K562 (cell line): ENCODE measurements around the gene DGKE. TPM values are rescaled to one million over a fixed set of nuclear protein-coding genes. Genes with fewer than 3 reads are reported as not detected.

Experiments
- ATAC-seq: fragments of 200-7000 bp; cut with Tn5 transposase; 3 replicates; pipeline ENCODE4 v1.9.1; 2020; ENCODE audit warnings: moderate library complexity
- BruUV-seq: library from RNA; stranded (reverse); fragments of 400-500 nt; replicated peaks from 2 replicates; lab custom pipeline; 2021; lab: Mats Ljungman, UMichigan
- CTCF ChIA-PET: fragments of 300-600 bp; formaldehyde crosslinking; extraction: SDS; loops from one replicate; lab custom pipeline; 2021; ENCODE audit warnings: low intra/inter-chr PET ratio; lab: Yijun Ruan, JAX
- POLR2A ChIA-PET: fragments of 300-600, 350-650 bp; sonication (Branson Sonifier 250); formaldehyde crosslinking; extraction: SDS; loops from one replicate; lab custom pipeline; 2021; ENCODE audit warnings: antibody characterized with exemption, inconsistent platforms; lab: Yijun Ruan, JAX
- DNase-seq, 4 experiments: peaks; one replicate each; pipeline versions ENCODE4 v3.0.0 to v3.0.0-alpha.2; 2011 to 2018; ENCODE audit warnings: low spot score in 3 of 4, mixed read lengths in 3 of 4; ENCODE audit errors: extremely low read depth in 1 of 4
- FAIRE-seq: peaks from 2 replicates; lab custom pipeline; 2011; peaks lifted over from hg19 to GRCh38; lab: Jason Lieb, UNC
- H2AFZ ChIP-seq: 2 replicates; pipeline ENCODE4 v1.6.0; 2011; ENCODE audit warnings: low read depth, low read length, control low read depth, inconsistent platforms
- H3K27ac ChIP-seq: fragments of 200-600 bp; 3 replicates; pipeline ENCODE4 v1.8.0; 2011; ENCODE audit warnings: low read depth, mild to moderate bottlenecking, control low read depth, inconsistent platforms, low read length, moderate library complexity, mixed read lengths; ENCODE audit errors: extremely low read depth
- H3K27me3 ChIP-seq, 2 experiments: fragments of 300-600 bp in 1 of 2; 2 replicates in 1 of 2; 3 replicates in 1 of 2; pipeline versions ENCODE4 v1.6.0 to v1.8.0; 2011; ENCODE audit warnings: inconsistent platforms in 2 of 2, low read length in 2 of 2, mild to moderate bottlenecking in 1 of 2, mixed read lengths in 1 of 2, moderate library complexity in 1 of 2; ENCODE audit not compliant: control insufficient read depth in 2 of 2, insufficient read depth in 2 of 2
- H3K36me3 ChIP-seq: fragments of 300-600 bp; 3 replicates; pipeline ENCODE4 v1.8.0; 2011; ENCODE audit warnings: mild to moderate bottlenecking, low read length, inconsistent platforms; ENCODE audit not compliant: control insufficient read depth, insufficient read depth
- H3K4me1 ChIP-seq, 2 experiments: fragments of 200-600 bp in 1 of 2; replicated peaks in 1 of 2; 2 replicates in 1 of 2; 3 replicates in 1 of 2; pipeline versions ENCODE4 v1.5.1 to v1.8.0; 2011; ENCODE audit warnings: inconsistent platforms in 2 of 2, low read length in 2 of 2, mild to moderate bottlenecking in 1 of 2, mixed read lengths in 1 of 2, moderate library complexity in 1 of 2; ENCODE audit not compliant: control insufficient read depth in 2 of 2, insufficient read depth in 2 of 2
- H3K4me2 ChIP-seq: 2 replicates; pipeline ENCODE4 v1.6.1; 2011; ENCODE audit warnings: low read length, control low read depth, inconsistent platforms, mixed read lengths; ENCODE audit not compliant: insufficient read depth
- H3K4me3 ChIP-seq: fragments of 200-600 bp; sonication (generic), shearing (Covaris generic); 2 replicates; pipeline ENCODE4 v1.5.1; 2016; ENCODE audit warnings: control low read depth, inconsistent platforms
- H3K79me2 ChIP-seq: fragments of 200-600 bp; 3 replicates; pipeline ENCODE4 v1.8.0; 2011; ENCODE audit warnings: low read length, inconsistent platforms; ENCODE audit not compliant: control insufficient read depth, insufficient read depth
- H3K9ac ChIP-seq, 2 experiments: 2 replicates each; pipeline versions ENCODE4 v1.6.0 to v1.6.1; 2011; ENCODE audit warnings: low read depth in 2 of 2, low read length in 2 of 2, control low read depth in 1 of 2, inconsistent platforms in 1 of 2, mild to moderate bottlenecking in 1 of 2, mixed read lengths in 1 of 2; ENCODE audit not compliant: insufficient read depth in 1 of 2
- H3K9me1 ChIP-seq: one replicate; pipeline ENCODE4 v1.6.0; 2011; ENCODE audit warnings: inconsistent platforms, mild to moderate bottlenecking, low read length, moderate library complexity; ENCODE audit not compliant: control insufficient read depth, insufficient read depth
- H3K9me3 ChIP-seq: replicated peaks from 2 replicates; pipeline ENCODE4 v1.5.1; 2011; ENCODE audit warnings: low read depth, low read length, inconsistent platforms; ENCODE audit not compliant: control insufficient read depth, insufficient read depth
- H4K20me1 ChIP-seq: replicated peaks from 2 replicates; pipeline ENCODE4 v1.6.1; 2011; ENCODE audit warnings: low read length, inconsistent platforms, mixed read lengths; ENCODE audit not compliant: control insufficient read depth, insufficient read depth
- HOMEZ ChIP-seq: fragments of 250-450 bp; sonication (Bioruptor Pico); IDR thresholded peaks from 2 replicates; pipeline ENCODE4 v1.4.0; 2020; ENCODE audit warnings: mild to moderate bottlenecking, moderate library complexity
- KLF1 ChIP-seq: fragments of 450-650 bp; IDR thresholded peaks from 2 replicates; pipeline ENCODE4 v1.6.1; 2016; ENCODE audit warnings: missing genetic modification characterization, missing compliant biosample characterization
- MITF ChIP-seq: IDR thresholded peaks from 2 replicates; pipeline ENCODE4 v1.6.1; 2014; ENCODE audit warnings: antibody characterized with exemption
- PCBP1 ChIP-seq: fragments of 200-400 bp; formaldehyde crosslinking; IDR thresholded peaks from 2 replicates; pipeline ENCODE4 v1.6.1; 2018; ENCODE audit warnings: mild to moderate bottlenecking, low read depth, low read length; ENCODE audit not compliant: poor library complexity, severe bottlenecking
- SMAD3 ChIP-seq: fragments of 450-650 bp; formaldehyde crosslinking; conservative IDR thresholded peaks from 2 replicates; pipeline ENCODE4 v1.4.0; 2020; ENCODE audit warnings: mild to moderate bottlenecking
- ZNF263 ChIP-seq: sonication (generic); formaldehyde crosslinking; IDR thresholded peaks from 2 replicates; pipeline ENCODE4 v1.8.0; 2022; ENCODE audit warnings: mild to moderate bottlenecking, missing genetic modification reagents, borderline replicate concordance
- ZNF318 ChIP-seq, 2 experiments: fragments of 450-650 bp; IDR thresholded peaks; 2 replicates each; pipeline ENCODE4 v1.6.1; 2016; ENCODE audit warnings: mild to moderate bottlenecking in 2 of 2, borderline replicate concordance in 1 of 2, low read depth in 1 of 2, moderate library complexity in 1 of 2
- ZNF551 ChIP-seq: fragments of 250-450 bp; sonication (Bioruptor Pico); IDR thresholded peaks from 2 replicates; pipeline ENCODE4 v1.5.0; 2021; ENCODE audit warnings: mild to moderate bottlenecking, moderate library complexity
- ZNF584 ChIP-seq: fragments of 200-800 bp; sonication (Bioruptor generic); IDR thresholded peaks from 2 replicates; pipeline ENCODE4 v1.6.1; 2016; ENCODE audit warnings: low read depth, mild to moderate bottlenecking, missing genetic modification characterization, missing compliant biosample characterization
- in situ Hi-C: fragments of 300-500 bp; cut with MboI; formaldehyde crosslinking; loops from 4 replicates; pipeline ENCODE4 v1.15.0; 2018; ENCODE audit warnings: inconsistent platforms, mixed read lengths
- intact Hi-C: fragments of 100-400 bp; cut with micrococcal nuclease; formaldehyde crosslinking; loops from 2 replicates; pipeline ENCODE4 v1.14.2; 2022
- polyA plus RNA-seq, 8 experiments: library from polyadenylated mRNA; depleted of rRNA in 4 of 8; stranded (reverse) in 5 of 8; unstranded in 3 of 8; fragments of >200 nt; fragmentation: Nextera tagmentation in 2 of 8; fragmentation: Illumina TruSeq in 1 of 8; extraction: Ambion mirVana in 2 of 8; extraction: Trizol in 1 of 8; gene quantifications; 2 replicates each; pipeline versions ENCODE4 v1.2.1 to v1.2.3, GENCODE V29; 2011 to 2014; ENCODE audit warnings: inconsistent platforms in 1 of 8, missing spikeins in 1 of 8
- total RNA-seq, 7 experiments: library from RNA; depleted of rRNA in 6 of 7; stranded (reverse); fragments of >200 nt in 6 of 7; fragmentation: Illumina TruSeq in 2 of 7; extraction: Trizol in 2 of 7; gene quantifications; 2 replicates each; pipeline versions ENCODE4 v1.2.1 to v1.2.3, GENCODE V29; 2011 to 2021; ENCODE audit warnings: low replicate concordance in 1 of 7

The DGKE gene
- total and polyA plus RNA-seq, 9 of the 15 experiments (the other 6 are each of a cell fraction or from before 2014, with no cell fraction given): 1.3 to 9.9 (median 5.9) TPM

GRCh38 chr17:56792267-56792666 lies 41.7 kb upstream of the DGKE start (continued):
- TF ChIP-seq ZNF318 (IDR thresholded peaks at IDR 0.05; ENCODE audit: borderline replicate concordance in 1 of 2, low read depth in 1 of 2) (no peak), ZNF263 (CRISPR knock-in tag) (no peak)

GRCh38 chr17:56793531-56793930 lies 40.4 kb upstream of the DGKE start:
- Histone ChIP-seq H3K4me2 (no peak overlapping the region), H3K4me3 (no peak overlapping the region), H2AFZ (no peak overlapping the region), H3K27me3 (peaks cover 0 to 16% of the 10 kb centered on the region in 2 experiments; a peak in 3 of 5 replicates), H4K20me1 (no peaks in the 10 kb centered on the region), H3K4me1 (no peaks in the 10 kb centered on the region), H3K79me2 (no peaks in the 10 kb centered on the region), H3K9me3 (no peaks in the 10 kb centered on the region), H3K36me3 (no peaks in the 10 kb centered on the region), H3K27ac (no peak overlapping the region), H3K9ac (no peak overlapping the region), H3K9me1 (no peaks in the 10 kb centered on the region)
- no peak for FAIRE-seq
- no peak for DNase-seq
- ChIA-PET CTCF (no interaction called here), POLR2A (no interaction called here)
- no peak for ATAC-seq
- in situ Hi-C loops (no loop called here), intact Hi-C loops (no loop called here)
- no TSS peak for BruUV-seq
- TF ChIP-seq KLF1 (tag) (no peak), MITF (no peak), SMAD3 (CRISPR knock-in tag) (no peak), ZNF584 (CRISPR knock-in tag) (no peak), PCBP1 (no peak), ZNF551 (CRISPR knock-in tag) (no peak), HOMEZ (no peak)
